ENCODE results near the gene KLF5. TPM values are rescaled to one million over a fixed set of nuclear protein-coding genes. Genes with fewer than 3 reads are reported as not detected.

Gene KLF5
- total RNA-seq, 4 donors from 2014 or later, result 2.8 to 14.0 (median 5.8) TPM

DNA sequence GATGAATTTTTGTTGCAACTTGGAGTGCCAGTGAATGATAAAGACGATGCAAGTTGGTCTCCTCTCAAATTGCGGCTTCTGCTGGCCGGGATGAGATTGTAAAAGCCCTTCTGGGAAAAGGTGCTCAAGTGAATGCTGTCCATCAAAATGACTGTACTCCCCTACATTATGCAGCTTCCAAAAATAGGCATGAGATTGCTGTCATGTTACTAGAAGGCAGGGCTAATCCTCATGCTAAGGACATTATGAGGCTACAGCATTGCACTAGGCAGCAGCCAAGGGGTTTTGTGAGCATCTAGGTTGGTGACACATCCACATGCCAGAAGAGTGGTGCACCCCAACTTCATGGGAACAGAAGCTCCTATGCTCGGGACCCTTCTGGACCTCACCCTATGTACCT is 22.2 kb upstream of the KLF5 start:
- TF ChIP-seq CTCF (IDR thresholded peaks at IDR 0.05; ENCODE audit: low read depth), result no peak

GRCh38 chr13:73038064-73038463 is 20.7 kb upstream of the KLF5 start:
- TF ChIP-seq CTCF (IDR thresholded peaks at IDR 0.05; ENCODE audit: low read depth), result no peak

GRCh38 chr13:73039201-73040108 is 19.4 kb upstream of the KLF5 start:
- no peak for TF ChIP-seq CTCF (IDR thresholded peaks at IDR 0.05; ENCODE audit: low read depth)

- TF ChIP-seq CTCF (IDR thresholded peaks at IDR 0.05; ENCODE audit: low read depth), result no peak
Observed at GRCh38 chr13:73040484-73040883, 18.3 kb upstream of the KLF5 start.

DNA sequence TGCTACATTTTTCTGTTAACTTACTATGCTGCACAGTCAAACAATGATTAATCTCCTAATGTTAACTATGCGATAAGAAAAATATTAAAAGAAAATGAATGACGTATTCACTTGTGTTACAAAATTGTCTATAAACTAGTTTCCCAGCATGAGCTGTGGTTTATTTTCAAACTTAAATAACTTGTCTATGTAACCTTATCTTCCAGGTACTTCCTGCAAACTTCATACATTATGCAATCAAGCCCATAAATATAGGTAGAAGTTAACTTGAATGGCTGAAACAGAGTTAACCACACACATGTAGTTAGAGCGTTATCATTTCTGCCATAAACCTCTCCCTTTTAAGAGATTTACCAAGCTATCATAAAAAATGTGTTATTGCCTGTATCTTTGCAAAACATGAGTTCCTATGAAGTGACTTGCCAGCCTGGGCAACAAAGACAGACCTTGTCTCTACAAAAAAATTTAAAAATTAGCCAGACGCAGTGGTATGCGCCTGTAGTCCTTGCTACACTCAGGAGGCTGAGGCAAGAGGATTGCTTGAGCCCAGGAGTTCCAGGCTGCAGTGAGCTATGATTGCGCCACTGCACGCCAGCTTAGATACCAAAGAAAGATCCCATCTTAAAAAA is 17.7 kb upstream of the KLF5 start:
- no peak for TF ChIP-seq CTCF (IDR thresholded peaks at IDR 0.05; ENCODE audit: low read depth)

DNA sequence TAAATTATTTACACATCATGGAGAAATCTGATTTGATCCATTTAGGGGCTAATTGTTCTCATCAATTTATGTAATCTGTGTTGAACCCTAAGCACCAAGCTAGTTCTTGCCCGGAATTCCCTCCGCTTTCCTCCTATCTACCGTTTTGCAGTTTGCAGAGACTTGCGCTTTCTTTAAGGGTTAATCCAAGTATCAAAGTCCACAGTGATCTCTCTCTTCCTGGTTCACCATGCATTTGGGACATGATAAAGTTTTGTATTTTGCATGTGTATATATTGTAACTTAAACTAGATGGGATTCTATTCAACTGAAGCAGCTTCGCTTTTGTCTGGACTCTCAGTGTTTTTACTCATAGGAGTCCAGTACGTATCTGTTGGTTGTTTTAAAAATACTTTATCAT is 13.8 kb upstream of the KLF5 start:
- TF ChIP-seq CTCF (IDR thresholded peaks at IDR 0.05; ENCODE audit: low read depth), result no peak

DNA sequence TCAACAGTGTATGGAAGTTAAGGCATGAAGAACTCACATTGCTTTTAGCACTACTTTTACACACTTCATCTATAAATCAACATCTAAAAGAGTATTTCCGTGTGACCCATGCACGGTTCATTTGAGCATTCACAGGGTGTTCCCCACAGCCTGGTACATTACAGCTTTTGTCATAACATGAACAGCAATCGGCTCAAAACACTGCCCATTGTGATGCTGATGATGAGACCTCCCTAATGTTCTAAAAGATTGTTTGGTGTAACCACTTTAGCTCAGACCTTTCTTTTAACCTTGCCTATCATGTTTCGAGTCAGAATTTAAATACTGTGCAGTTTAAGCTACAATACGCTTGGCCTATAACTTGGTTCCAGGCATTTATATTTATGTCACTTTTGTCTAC is 4.1 kb upstream of the KLF5 start:
- TF ChIP-seq CTCF (IDR thresholded peaks at IDR 0.05; ENCODE audit: low read depth), result no peak

Data from subcutaneous adipose tissue (tissue), 4 donors.